PC-9 (cell line): Measurements from ENCODE around the gene SLPI. TPM values are rescaled to one million over a fixed set of nuclear protein-coding genes. Genes with fewer than 3 reads are reported as not detected.

Experiments
- BruUV-seq: library from RNA; stranded (reverse); fragments of 400-500 nt; replicated peaks from 2 replicates; lab custom pipeline; 2021; lab: Mats Ljungman, UMichigan
- CTCF ChIA-PET: fragments of 300-600 bp; sonication (Branson Sonifier 250); formaldehyde crosslinking; loops from one replicate; lab custom pipeline; 2022; ENCODE audit warnings: antibody characterized with exemption; lab: Charles Lee
- POLR2A ChIA-PET: fragments of 300-600 bp; sonication (Branson Sonifier 250); formaldehyde crosslinking; loops from one replicate; lab custom pipeline; 2022; ENCODE audit warnings: antibody characterized with exemption; ENCODE audit not compliant: unreplicated experiment; lab: Charles Lee
- DNase-seq, 2 experiments: peaks; one replicate each; pipeline versions ENCODE4 v3.0.0 to v3.0.0-alpha.2; 2015 to 2022; ENCODE audit warnings: mixed read lengths in 1 of 2
- H2AFZ ChIP-seq: fragments of 200-600 bp; sonication (generic); 2 replicates; pipeline ENCODE4 v1.8.1; 2017; ENCODE audit warnings: antibody characterized with exemption
- H3F3A ChIP-seq: fragments of 200-600 bp; sonication (generic); 2 replicates; pipeline ENCODE4 v1.8.1; 2017; ENCODE audit warnings: antibody characterized with exemption, mild to moderate bottlenecking, low read depth; ENCODE audit not compliant: insufficient read depth
- H3K27ac ChIP-seq: fragments of 200-600 bp; sonication (generic); 2 replicates; pipeline ENCODE4 v1.6.1; 2016; ENCODE audit warnings: mixed run types
- H3K27me3 ChIP-seq: fragments of 200-600 bp; sonication (generic); 2 replicates; pipeline ENCODE4 v1.6.1; 2016; ENCODE audit warnings: low read depth, mixed run types; ENCODE audit not compliant: insufficient read depth
- H3K36me3 ChIP-seq: fragments of 200-600 bp; sonication (generic); 2 replicates; pipeline ENCODE4 v1.6.1; 2016; ENCODE audit warnings: low read depth, mixed run types
- H3K4me1 ChIP-seq: fragments of 200-600 bp; sonication (generic); replicated peaks from 2 replicates; pipeline ENCODE4 v1.6.1; 2016; ENCODE audit warnings: mixed run types; ENCODE audit not compliant: insufficient read depth
- H3K4me2 ChIP-seq: fragments of 200-600 bp; sonication (generic); 2 replicates; pipeline ENCODE4 v1.6.1; 2017; ENCODE audit warnings: mixed run types
- H3K4me3 ChIP-seq: fragments of 200-600 bp; sonication (generic); 2 replicates; pipeline ENCODE4 v1.6.1; 2016; ENCODE audit warnings: mixed run types
- H3K79me2 ChIP-seq: fragments of 200-600 bp; sonication (generic); 2 replicates; pipeline ENCODE4 v1.6.1; 2017; ENCODE audit warnings: low read depth, mixed run types
- H3K9me2 ChIP-seq: fragments of 200-600 bp; sonication (generic); 2 replicates; pipeline ENCODE4 v1.8.1; 2017; ENCODE audit warnings: mild to moderate bottlenecking; ENCODE audit not compliant: insufficient read depth
- H3K9me3 ChIP-seq: fragments of 200-600 bp; sonication (generic); 2 replicates; pipeline ENCODE4 v1.8.1; 2016; ENCODE audit warnings: low read depth; ENCODE audit not compliant: insufficient read depth
- H4K20me1 ChIP-seq: fragments of 200-600 bp; sonication (generic); 2 replicates; pipeline ENCODE4 v1.8.1; 2017; ENCODE audit not compliant: insufficient read depth
- CTCF ChIP-seq: fragments of 200-600 bp; sonication (generic); conservative IDR thresholded peaks from 2 replicates; pipeline ENCODE4 v1.6.1; 2017; ENCODE audit warnings: mixed run types, antibody characterized with exemption, mild to moderate bottlenecking, moderate library complexity
- EZH2 ChIP-seq: fragments of 200-600 bp; sonication (generic); IDR thresholded peaks from 2 replicates; pipeline ENCODE4 v1.8.0; 2017; ENCODE audit warnings: antibody characterized with exemption, low read depth
- intact Hi-C: fragments of 100-400 bp; cut with micrococcal nuclease; formaldehyde crosslinking; loops from one replicate; pipeline ENCODE4 v1.10.0; 2022; ENCODE audit not compliant: unreplicated experiment
- total RNA-seq: library from RNA; stranded (reverse); gene quantifications from 2 replicates; pipeline ENCODE4 v1.2.3, GENCODE V29; 2021

The SLPI gene
- total RNA-seq, 1 experiment from 2014 or later, result 55.1 TPM

GRCh38 chr20:45258259-45258658, 3.9 kb upstream of the SLPI start:
- POLR2A ChIA-PET, result no interaction called here
- DNase-seq, result no peak
- Histone ChIP-seq H3K9me2 (no peaks in the 10 kb centered on the region), H3K27ac (no peak overlapping the region), H3K36me3 (no peaks in the 10 kb centered on the region), H3F3A (peaks cover 34% of the 10 kb centered on the region), H3K27me3 (no peaks in the 10 kb centered on the region), H3K4me2 (no peak overlapping the region), H2AFZ (no peak overlapping the region), H3K4me3 (no peak overlapping the region), H3K9me3 (no peaks in the 10 kb centered on the region; the same call in 1 of the 2 replicates), H3K4me1 (peaks cover 35% of the 10 kb centered on the region), H4K20me1 (no peaks in the 10 kb centered on the region), H3K79me2 (peaks cover 6% of the 10 kb centered on the region)
- TF ChIP-seq EZH2 (no peak), CTCF (no peak)
- CTCF ChIA-PET, result interaction anchor here (0.9 kb wide), 1 partner anchor 32 kb away, joined by 4 read pairs; no protein-coding TSS in a partner anchor
- intact Hi-C loops, result no loop called here
- no TSS peak for BruUV-seq

DNA sequence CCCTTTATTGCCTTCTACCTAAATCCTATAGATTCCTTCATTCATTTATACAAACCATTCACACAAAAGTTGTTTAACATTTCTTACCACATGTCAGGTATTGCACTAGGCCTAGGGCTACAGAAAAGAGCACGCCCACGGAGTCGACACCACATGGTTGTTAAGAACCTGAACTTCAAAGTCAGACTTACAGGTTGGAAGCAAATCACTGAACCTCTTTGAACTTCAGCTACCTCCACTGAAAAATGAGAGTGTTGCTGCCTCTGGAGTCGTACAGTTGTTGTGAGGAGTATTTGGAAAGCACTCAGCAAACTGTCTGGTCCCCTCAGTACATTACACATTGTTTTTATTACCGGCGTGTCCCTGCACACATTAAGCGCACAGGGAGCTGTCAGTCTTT, 3.3 kb upstream of the SLPI start:
- peaks cover 40% of the 10 kb centered on the region for H3K4me1 ChIP-seq
- CTCF ChIA-PET, result interaction anchor here (0.9 kb wide), 1 partner anchor 33 kb away, joined by 4 read pairs; no protein-coding TSS in a partner anchor

DNA sequence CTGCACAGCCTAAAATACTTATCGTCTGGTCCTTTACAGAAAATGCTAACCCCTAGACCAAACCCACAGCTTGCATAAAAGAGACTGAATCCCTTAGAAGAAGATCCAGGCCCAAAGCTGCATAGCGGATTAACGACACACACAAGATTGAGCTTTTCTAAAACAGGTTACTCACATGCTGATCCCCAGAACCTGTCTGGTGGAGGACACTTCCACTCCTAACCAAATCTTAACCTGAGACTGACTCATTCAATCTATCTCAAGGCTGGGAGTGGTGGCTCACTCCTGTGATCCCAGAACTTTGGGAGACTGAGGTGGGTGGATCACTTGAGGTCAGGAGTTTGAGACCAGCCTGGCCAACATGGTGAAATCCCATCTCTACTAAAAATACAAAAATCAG, 2.8 kb upstream of the SLPI start:
- H2AFZ ChIP-seq, result no peak overlapping the region
- ChIA-PET CTCF (interaction anchor here (0.6 kb wide), 1 partner anchor 45 kb away, joined by 3 read pairs; no protein-coding TSS in a partner anchor), POLR2A (no interaction called here)
- H3K27ac ChIP-seq, result 0 out of 2 replicates have a peak overlapping the region, but pooled peaks have one; percentile 97
- no peaks in the 10 kb centered on the region for H3K9me2 ChIP-seq
- H3K79me2 ChIP-seq, result peaks cover 16% of the 10 kb centered on the region
- intact Hi-C loops, result no loop called here
- no peaks in the 10 kb centered on the region for H3K9me3 ChIP-seq
- H3K36me3 ChIP-seq, result no peaks in the 10 kb centered on the region; the same call in 1 of the 2 replicates
- peaks cover 45% of the 10 kb centered on the region for H3K4me1 ChIP-seq
- TF ChIP-seq CTCF (no peak), EZH2 (no peak)
- no peak for DNase-seq
- H4K20me1 ChIP-seq, result 0 out of 2 replicates have a peak, but pooled peaks cover 3% of the 10 kb centered on the region
- H3K27me3 ChIP-seq, result no peaks in the 10 kb centered on the region
- peaks cover 34% of the 10 kb centered on the region for H3F3A ChIP-seq
- 0 out of 2 replicates have a peak overlapping the region, but pooled peaks have one; percentile 99 for H3K4me2 ChIP-seq
- no TSS peak for BruUV-seq
- H3K4me3 ChIP-seq, result no peak overlapping the region

More for the DNA sequence above, 3.3 kb upstream of the SLPI start:
- Histone ChIP-seq H3K36me3 (no peaks in the 10 kb centered on the region), H3K27me3 (no peaks in the 10 kb centered on the region), H3K9me3 (no peaks in the 10 kb centered on the region), H3F3A (peaks cover 34% of the 10 kb centered on the region), H2AFZ (no peak overlapping the region), H3K4me3 (no peak overlapping the region), H3K4me2 (no peak overlapping the region), H3K27ac (no peak overlapping the region), H3K79me2 (peaks cover 11% of the 10 kb centered on the region), H3K9me2 (no peaks in the 10 kb centered on the region), H4K20me1 (0 out of 2 replicates have a peak, but pooled peaks cover 3% of the 10 kb centered on the region)
- BruUV-seq, result no TSS peak
- POLR2A ChIA-PET, result no interaction called here
- intact Hi-C loops, result no loop called here
- peak in 1 of 2 experiments; percentile 33 for DNase-seq
- TF ChIP-seq CTCF (no peak), EZH2 (no peak)
